HG02623 (cell line): Measurements from ENCODE around the gene CCDC97.

Experiments used
- ATAC-seq: cut with Tn5 transposase; IDR thresholded peaks from one replicate; pipeline ENCODE4 v1.9.1; 2021; ENCODE audit warnings: moderate library complexity; ENCODE audit not compliant: unreplicated experiment

The CCDC97 gene

DNA sequence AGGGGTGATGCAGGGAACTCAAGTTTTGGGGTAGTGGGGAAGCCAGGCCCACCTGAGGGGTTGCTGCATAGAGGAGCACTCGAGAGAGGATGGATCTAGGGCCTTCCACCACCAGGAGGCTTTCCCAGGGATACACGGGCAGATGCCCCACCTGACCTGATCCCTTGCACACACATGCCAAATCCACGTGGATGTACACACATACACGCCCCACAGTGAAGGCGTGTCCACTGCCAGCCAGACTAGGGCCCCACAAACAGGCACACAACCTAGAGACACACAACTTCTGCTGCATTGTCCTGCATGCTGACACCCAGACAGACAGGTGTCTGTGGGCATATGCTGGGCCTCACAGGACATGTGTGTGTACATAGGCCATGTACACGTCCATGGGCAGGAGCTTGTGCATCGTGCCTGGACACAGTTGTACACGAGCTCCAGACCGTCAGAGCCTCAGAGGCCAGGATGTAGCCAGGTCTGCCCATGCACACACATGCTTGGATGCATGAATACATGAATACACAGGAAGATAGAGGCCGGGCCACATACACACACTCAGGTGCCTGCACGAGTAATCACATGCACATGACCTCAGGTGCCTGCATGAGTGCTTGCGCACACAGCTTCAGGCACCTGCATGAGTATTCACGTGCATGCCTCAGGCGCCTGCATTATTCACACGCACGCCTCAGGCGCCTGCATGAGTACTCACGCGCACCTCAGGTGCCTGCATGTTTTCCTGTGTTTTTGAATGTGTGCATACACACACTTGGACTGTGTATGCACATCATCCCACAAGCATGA lies 8.9 kb downstream of the CCDC97 start:
- no peak for ATAC-seq

DNA sequence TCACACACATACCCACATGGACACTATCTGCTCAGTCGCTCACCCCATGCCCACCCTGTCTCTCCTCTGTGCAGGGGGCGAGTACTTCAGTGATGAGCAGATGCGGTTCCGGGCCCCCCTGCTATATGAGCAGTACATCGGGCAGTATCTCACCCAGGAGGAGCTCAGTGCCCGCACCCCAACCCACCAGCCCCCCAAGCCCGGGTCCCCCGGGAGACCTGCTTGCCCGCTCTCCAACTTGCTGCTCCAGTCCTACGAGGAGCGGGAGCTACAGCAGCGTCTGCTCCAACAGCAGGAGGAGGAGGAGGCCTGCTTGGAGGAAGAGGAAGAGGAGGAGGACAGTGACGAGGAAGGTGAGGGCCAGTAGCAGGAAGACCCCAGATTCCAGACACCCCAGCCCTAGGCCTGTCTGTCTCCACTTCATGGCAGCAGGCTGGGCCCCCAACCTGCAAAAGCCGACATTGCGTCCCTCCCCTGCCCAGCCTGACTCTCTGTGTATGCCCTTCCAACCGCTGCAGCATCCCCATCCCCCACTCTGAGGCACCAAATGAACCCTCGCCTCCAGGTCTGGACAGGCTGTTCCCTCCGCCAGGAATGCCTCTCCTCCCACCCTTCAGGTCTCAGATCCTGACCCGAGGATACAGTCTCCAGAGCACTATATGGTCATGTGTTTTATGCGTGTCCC lies 9.7 kb downstream of the CCDC97 start:
- ATAC-seq, result no peak

DNA sequence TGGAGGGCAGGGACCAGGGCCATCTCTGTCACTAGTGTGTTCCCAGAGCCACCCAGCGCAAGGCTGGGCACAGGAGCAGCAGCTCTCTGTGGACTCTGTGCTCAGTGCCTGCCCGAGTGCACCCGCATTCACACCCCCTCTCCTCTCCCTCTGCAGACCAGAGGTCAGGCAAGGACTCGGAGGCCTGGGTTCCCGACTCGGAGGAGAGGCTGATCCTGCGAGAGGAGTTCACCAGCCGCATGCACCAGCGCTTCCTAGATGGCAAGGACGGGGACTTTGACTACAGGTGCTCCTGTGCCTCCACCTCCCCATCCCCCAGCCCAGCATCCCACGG lies 10.2 kb downstream of the CCDC97 start:
- no peak for ATAC-seq

DNA sequence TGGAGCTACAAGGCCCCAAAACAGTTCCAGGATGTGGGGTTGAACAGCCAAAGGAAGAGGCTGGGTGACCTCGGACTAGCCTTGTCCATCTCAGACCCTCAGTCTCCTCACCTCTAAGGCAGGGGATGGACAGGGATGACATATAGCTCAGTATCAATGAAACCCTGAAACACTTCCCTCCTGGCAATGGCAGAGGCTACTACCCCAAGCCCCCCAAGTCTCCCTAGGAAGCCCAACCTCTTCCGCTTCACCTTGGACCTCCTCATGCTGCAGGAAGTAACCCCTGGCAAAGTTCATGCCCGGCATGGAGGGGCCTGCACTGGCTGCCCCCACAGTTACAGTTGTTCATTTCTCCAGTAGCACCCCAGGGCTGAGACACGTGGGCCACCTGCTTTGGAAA lies 10.6 kb downstream of the CCDC97 start:
- no peak for ATAC-seq

DNA sequence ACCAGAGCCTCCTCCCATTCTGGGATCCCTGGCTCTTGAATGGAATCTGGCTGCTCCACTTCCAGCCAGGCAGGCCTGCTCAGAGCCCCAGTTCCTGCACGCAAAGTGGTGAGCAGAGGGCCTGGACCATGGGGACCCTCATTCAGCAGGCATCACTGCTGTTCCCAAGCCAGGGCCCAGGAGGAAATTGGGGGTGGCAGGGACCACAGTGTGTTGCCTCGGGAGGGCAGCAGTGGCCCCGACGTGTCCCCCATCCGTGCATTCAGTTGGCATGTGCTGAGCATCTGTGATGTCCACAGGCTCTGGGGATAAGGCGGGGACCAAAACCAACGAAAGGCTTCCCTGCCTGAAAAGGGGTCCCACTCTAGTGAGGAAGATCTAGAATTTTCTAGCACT lies 11.2 kb downstream of the CCDC97 start:
- no peak for ATAC-seq

DNA sequence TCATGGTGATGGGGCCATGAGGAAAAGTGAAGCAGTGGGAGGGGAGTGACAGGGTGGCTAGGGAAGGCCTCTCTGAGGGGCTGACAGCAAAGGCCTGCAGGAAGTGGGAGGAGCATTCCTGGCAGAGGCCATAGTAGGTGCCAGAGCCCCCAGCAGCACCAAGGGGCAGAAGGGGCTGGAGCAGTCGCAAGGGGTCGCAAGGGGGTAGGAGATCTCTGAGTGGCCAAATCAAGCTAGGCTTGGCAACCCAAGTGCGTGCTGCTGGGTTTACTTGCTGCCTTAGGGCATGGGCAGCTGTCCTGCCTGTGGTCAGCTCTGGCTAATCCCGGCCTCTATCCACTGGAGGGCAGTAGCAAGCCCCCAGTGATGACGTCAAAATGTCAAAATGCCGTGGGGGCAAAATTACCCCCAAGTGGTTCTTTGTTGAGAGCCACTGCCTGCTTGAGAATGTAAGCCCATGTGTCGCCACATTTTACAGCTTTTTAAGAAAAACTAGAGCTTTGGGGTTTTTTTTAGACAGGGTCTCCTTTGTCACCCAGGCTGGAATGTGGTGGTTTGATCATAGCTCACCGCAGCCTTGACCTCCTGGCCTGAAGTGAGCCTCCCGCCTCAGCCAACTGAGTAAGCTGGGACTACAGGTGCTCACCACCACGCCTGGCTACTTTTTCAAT lies 11.8 kb downstream of the CCDC97 start:
- ATAC-seq, result no peak

DNA sequence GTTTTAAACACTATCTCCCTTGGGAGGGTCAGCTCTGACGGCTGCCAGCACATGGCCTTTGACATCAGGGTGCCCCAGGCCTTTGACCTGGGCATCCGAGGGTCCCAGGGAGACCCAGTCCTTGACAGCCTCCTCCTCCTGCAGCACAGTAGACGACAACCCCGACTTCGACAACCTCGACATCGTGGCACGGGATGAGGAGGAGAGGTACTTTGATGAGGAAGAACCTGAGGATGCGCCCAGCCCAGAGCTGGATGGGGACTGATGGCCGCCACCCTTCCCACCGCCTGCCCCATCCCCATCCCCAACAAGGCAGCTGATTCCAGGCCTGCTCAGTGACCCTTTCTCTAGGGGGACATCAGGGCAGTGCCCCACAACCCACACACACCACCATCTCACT lies 12.5 kb downstream of the CCDC97 start:
- ATAC-seq, result no peak

DNA sequence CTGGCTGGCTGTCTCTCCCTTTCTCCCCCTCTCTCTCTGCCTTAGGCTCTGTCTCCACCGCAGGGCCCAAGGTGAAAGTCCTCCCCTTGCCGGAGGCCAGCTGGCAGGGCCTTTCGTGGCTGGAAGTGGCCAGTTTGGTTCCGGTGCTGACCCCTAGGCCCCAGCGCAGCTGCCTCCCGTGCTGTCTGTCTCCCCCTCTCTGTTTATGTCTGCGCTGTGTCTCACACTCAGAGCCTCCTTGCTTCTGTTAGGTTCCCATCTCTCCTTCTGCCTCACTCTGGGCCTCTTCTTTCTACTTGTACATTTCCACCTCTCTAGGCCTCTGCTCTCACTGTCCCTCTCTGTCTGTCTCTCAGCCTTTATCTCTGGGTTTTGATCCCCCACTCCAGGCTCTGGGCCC lies 13.1 kb downstream of the CCDC97 start:
- ATAC-seq, result no peak

DNA sequence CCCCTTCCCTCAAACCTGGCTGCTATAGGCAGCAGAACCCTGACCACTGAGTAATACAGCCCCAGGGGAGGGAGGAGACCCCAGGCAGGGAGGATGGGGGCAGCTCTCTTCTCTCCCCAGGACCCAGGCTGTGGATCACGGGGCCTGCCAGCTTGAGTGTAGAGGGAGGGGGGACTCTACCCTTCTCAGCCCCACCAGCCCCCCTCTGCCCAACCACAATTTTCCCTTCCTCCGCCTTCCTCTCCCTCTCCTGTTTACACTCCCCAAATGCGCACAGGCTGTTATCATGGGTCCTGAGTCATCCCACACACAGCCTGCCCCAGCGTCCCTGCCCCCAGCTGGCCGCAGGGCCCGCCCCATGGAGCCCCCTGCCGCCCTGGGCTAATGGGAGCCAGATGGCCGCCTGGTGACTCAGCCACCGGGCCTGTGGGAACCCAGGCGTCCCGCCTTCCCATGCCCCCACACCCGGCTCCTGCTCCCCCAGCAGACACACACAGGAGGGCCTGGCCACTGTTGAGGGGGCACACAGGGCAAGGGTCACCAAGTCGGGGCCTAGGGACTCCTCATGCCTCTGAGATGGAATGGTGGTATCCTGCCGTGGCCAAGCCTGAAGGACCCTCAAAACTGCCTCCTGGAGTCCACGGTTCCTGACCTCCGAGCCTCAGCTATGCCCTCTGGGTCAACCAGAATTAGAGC lies 13.6 kb downstream of the CCDC97 start:
- ATAC-seq, result no peak

DNA sequence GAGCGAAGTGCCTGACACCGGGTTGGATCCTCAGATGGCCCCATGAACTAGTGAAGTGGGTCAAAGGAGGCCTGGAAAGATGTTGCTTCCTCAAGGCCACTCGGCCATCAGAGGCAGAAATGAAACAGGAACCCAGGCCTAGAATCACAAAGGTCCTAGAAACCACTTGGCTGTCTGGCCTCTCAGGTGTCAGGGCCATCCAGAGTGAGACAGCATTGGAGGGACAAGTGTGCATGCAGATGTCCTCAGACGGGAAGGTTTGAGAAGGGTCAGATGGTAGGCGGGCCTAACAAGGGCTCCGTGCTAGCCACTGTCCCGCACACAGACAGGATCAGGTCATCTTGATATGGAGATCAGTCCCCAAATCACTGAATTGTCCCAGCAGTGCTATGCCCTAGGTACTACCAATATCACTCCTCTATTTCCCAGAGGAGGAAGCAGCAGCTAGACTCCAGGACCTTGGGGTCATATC lies 14.3 kb downstream of the CCDC97 start:
- ATAC-seq, result no peak

DNA sequence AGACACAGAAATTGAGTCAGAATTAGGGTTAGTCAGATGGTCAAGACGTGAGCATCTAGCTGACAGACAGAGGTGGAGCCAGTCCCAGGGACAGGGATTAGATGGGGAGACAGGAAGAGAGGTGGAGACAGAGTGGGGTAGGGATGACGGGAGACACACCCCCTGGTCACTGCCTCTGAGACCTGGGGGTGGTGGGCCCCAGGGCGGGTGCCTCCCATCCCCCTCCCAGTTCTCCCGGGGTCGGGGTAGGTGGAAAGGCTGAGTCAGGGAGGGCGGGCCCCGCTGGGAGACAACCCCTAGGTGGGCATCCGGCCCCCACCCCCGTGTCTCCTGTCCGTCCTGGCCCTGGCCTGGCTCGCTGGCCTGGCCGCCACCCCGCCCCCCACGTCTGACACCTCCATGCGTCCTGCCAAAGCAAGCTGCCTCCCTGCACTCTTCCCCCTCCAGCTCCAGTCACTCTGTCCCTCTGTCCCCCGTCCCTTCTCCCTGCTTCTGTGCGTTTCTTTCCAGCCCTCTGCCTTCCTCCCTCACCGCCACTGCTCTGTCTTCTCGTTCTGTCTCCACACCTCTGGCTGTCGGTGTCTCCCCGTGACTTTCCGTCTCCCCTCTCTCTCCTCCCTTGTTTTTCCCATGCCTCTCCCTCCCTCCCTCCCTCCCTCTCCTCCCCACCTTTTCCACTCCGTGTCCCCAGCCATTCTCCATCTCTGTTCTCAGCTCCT lies 15.1 kb downstream of the CCDC97 start:
- ATAC-seq, result no peak

DNA sequence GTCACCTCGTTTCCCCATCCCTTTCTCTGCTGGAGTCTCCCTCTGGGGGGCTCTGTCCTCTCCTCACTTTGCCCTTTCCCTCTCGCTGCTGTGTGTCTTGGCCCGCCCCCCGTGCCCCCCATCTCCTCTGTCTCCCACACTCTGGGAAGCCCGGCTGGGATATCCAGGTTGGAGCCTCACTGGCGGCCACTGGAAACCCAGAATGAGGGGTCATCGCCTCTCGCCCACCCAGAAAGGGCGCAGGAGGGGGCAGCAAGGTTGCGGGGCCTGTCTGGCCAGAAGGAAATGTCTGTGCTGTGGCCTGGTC lies 15.6 kb downstream of the CCDC97 start:
- no peak for ATAC-seq

DNA sequence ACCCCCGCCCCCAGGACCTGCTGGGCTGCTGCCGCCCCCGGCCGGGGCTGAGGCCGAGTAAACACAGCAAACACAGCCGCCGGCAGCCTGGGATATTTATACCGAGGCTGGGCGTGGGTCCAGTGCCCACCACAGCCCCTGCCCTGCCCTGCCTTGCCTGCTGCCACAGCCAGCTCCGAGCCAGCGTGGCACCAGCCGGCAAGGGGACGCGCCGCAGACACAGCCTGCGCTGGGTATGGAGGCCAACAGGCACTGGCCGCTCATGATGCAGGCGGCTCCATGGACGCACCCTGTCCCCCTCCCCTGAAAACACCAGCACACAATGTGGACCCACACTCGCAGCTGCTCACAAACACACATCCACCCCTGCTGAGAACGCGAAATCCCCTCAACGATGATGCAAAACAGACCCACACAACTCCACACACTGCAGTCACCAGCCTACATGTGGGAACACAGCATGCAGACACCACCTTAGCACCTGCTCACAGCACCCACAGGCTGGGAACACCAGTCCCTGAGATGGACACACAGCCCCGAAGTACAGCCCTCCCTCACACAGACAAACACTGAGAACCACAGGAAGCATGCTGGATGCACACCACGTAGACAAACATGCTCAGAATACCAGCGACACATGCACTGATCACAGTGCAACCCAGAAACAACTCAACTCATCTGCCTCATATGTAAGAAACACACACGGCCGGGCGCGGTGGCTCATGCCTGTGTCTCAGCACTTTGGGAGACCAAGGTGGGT lies 16.2 kb downstream of the CCDC97 start:
- ATAC-seq, result no peak

DNA sequence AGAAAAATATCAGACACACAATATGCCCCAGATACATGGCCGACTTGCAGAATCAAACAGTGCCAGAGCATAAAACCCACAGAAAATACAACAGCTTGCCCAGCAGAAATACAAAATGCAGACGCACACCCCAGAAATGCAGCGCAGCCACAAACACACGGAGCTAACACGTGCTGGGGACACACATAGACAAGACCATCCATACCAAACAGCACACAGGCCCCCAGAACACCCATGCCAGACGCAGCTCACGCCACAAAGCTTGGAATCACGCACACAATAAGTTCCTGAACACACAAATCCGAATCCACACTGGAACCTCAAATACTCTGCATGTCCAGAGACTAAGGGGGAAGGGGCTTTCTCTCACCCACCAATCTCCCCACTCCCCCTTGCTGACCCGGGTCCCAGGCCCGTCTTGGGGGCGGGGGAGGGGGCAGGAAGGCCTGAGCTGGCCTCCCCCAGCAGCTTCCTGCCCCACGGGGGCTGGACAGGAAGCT lies 17.2 kb downstream of the CCDC97 start:
- ATAC-seq, result no peak

DNA sequence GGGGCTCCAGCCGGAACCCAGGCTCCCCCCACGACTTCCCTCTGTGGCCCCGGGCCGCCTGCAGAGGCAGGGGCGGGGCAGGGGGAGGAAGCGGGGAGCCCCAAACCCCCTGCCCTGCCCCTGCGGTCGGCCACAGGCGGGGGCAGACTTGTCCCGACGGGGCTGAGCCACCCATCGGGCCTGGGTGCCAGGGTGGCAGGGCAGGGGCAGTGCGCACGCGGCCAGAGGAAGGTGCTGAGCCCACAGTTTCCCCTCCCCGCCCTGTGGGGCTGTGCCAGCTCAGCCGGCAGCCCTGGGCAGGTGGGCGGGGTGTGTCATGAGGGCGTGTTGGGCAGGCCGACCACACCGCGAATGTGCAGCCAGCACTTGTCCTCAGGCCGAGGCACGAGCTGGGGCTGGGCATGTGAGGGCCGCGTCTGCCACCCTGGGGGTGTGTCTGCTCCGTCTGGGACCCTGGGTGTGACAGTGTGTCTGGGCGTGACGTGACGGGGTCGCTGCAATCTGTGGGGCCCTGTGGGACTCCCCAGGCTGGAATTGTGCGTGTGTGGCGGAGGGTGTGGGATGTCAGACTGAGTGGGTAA lies 17.7 kb downstream of the CCDC97 start:
- ATAC-seq, result peak; percentile 49

DNA sequence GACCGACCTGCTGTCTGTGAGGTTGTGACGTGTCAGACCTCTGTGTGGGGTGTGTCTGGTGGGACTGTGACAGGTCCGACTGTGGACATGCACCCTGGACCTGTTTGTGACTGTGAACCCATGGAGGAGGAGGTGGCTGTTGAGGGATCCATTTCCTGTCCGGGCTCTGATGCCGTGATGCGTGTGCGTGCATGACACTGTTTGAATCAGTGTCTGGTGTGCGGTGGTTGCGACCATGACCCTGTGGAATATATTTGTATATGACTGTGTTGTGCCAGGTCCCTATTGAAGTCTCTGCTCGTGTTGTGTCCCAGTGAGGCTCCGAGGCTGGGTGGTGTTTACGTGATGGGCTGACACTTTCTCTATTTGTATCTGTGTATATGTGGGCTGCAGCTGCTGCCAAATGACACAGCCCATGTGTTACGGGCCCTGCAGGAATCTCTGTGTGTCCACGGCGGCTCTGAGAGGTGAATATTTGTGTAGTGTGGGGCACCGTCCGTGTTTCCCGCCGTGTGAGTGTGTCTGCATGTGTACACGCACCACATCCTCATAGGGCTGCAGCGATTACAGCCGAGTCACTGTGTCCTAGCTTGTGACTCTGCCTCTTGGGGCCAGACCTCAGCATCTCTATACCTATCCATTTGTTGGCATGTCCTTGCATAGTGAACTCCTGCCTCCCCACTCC lies 18.3 kb downstream of the CCDC97 start:
- no peak for ATAC-seq

DNA sequence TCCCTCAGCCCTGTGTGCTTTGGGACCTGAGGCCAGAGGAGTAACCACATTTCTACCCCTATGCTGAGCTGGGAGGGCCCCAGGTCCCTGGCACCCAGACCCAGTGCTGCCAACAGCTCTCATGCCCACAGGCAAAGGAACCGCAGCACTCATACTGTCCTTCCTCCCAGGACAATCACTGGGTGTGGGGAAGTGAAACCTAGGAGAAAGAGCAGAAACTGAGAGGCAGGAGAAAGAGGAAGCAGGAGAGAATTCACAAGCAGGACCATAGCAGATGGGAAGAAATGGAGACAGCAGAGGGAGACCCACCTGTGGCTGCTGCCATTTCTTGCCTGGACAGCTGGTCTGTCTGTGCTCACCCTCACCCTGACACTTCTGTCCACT lies 18.9 kb downstream of the CCDC97 start:
- no peak for ATAC-seq

DNA sequence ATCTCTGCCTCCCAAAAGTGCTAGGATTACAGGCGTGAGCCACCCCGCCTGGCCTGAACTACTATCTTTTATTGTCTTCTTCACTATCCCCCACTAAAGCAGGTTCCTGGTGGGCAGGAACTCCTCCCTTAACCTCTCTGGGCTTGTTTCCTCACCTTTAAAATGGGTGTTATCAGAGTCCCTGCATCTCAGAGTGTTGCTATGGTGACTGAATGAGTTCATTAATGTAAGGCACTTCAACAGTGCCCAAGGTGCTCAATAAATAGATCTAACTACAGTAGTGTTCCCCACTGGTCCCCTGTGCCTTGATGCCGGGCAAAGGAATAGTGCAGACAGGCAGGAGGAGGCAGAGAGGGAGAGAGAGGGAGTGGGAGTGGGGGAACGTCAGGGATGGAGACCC lies 20.5 kb downstream of the CCDC97 start:
- no peak for ATAC-seq

DNA sequence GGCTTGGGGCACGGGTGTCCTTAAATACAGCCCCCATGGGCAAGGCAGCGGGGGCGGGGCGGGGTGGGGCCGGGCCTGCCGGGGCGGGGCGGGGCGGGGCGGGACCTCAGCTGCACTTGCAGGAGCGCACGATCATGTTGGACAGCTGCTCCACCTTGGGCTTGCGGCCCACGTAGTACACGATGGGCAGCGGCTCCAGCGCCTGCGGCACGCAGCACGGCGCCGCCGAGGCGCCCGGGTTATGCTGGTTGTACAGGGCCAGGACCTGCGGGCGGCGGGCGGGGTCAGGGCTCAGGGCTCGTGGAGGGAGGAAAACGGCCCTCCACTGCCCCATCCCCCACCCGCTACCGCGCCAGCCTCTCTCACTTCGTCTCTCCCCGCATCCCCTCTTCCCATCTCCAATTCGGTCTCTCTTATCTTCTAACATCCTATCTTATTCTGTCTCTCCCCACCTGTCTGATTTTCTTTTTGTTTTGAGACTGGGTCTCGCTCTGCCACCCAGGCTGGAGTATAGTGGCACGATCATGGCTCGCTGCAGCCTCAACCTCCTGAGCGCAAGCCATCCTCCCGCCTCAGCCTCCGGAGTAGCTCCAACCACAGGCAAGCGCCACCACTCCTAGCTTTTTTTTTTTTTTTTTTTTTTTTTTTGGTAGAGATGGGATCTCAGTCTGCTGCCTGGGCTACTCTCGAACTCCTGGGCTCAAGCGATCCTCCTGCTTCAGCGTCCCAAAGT lies 21.1 kb downstream of the CCDC97 start:
- no peak for ATAC-seq
